OCI-M2 (cell line): ENCODE data around the gene KLRF2.

Source experiments
- DNase-seq: peaks from one replicate; lab custom pipeline; 2025; ENCODE audit not compliant: unreplicated experiment; lab: John Stamatoyannopoulos, UW

KLRF2 gene

DNA sequence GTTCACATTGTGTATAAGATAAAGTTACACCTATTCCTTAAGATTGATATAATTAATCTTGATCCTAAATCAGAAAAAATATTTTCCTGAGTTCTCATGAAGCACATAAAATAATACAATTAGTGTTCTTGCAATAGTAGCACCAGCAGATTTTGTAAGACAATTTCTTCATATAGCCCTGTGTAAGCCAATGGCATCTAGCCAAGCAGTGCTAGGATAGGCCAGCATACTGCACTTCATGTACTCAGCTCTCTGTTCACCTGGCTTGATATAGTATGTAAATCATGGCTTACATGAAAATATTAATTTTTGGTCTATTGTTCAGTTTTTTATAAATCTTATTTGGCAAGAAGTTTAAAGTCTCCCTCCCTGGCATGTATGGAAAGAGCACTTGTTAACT lies 1.9 kb downstream of the KLRF2 start:
- DNase-seq, result no peak

DNA sequence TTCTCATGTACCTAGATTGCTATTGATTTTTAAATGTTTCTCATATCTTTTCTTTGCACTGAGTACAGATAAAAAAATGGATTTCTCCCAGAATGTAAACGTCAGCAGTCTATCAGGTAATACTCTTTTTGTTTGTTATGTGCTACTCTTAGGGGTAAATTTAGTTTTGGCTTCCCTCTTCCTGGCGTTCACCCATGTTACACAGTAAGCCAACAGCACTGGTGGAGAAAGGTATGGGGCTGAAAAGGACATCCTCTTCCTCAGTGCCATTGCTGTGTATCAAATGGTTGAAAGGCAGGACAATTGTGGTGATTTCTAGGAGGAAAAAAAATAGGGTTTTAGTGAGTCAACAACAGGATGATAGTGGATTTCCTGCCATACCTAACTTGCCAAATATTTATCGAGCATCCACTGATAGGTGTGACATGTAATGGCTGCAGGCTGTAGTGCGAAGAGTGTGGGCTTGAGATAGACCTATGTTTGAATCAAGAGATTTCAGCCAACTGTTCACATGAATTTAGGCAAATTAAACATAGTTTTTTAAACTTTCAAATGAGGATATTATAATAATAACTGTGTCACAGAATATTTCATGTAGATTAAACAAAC lies 7.5 kb downstream of the KLRF2 start:
- DNase-seq, result no peak

DNA sequence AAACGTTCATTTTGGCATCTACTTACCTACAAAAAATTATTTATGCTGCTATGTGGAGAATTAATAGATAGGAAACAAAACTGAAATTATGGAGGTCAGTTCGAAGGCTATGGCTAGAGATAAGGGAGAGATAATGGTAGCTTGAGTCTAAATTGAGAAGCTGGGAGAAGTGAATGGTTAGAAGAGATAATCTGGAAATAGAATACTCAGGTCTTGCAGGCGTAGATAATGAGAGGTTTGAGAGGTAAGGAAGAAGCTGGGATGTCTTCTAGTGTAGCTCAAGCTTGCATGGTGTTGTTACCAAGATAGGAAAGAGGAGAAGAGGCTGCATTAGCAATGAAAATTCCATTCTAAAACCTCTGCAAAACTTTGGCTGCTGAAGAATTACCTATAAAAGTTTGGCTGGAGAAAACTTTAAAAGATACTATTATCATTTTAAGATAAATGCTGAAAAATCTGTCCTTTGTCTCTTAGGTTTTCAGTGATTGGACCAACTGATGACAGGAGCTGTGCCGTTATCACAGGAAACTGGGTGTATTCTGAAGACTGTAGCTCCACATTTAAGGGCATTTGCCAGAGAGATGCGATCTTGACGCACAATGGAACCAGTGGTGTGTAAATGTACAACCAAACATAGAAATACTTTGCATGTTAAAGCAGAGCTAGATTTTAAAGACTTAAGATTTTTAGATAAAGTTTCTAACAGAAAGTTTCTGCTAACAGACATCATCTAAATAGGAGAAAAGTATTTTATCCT lies 14.1 kb downstream of the KLRF2 start:
- no peak for DNase-seq

DNA sequence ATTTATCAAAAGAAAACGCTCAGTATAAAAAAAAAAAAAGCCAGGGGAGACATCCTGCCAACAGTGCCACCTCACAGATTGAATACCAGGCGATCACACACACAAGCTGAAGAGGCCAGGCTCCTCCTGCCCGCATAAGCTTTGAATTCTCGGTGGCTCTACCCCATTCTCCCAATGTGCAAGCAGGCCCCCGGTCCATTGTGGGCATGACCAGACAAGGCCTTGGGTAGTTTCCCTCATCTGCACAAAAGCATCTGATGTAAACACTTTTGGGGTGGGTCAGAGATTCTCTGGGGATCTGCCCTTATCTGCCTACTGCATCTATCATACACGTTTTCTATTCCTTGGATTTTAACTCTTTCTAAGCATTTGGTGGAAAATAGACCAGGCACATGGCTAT lies 16.2 kb downstream of the KLRF2 start:
- no peak for DNase-seq

DNA sequence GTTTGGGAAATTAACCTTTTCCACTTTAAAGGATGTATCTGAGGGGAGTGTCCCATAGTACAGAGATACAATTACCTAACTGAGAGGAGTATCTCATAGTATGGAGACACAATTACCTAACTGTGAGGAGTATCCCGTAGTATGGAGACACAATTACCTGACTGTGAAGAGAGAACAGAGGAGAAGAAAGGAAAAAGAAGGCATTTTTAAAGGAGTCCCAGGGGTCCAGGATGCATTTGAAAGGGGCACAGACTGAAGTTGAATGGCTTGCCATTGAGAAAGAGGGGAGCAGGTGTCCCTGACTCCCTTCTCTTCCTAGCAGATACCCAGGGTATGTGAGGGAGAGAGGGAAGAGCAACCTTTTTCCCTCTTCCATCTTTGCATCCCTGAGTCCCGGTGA lies 17.9 kb downstream of the KLRF2 start:
- no peak for DNase-seq

DNA sequence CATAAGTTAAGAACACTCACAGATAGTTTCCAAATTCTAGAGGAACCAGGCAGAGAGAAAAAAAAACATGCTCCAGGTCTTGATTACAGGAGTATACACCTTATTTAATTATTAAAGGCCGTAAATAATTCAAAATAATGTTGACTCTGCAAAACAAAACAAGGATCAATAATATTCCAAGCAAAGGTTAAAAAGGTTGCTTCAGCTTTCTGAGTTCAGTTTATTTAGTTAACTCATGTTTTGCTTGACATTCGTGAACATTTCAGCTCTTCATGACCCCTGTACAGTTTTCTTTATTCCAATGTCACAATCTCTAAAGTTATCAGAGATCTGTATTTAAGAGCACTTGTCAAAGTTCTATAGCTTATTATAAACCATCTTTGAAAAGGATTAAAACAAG lies 19.6 kb downstream of the KLRF2 start:
- no peak for DNase-seq

DNA sequence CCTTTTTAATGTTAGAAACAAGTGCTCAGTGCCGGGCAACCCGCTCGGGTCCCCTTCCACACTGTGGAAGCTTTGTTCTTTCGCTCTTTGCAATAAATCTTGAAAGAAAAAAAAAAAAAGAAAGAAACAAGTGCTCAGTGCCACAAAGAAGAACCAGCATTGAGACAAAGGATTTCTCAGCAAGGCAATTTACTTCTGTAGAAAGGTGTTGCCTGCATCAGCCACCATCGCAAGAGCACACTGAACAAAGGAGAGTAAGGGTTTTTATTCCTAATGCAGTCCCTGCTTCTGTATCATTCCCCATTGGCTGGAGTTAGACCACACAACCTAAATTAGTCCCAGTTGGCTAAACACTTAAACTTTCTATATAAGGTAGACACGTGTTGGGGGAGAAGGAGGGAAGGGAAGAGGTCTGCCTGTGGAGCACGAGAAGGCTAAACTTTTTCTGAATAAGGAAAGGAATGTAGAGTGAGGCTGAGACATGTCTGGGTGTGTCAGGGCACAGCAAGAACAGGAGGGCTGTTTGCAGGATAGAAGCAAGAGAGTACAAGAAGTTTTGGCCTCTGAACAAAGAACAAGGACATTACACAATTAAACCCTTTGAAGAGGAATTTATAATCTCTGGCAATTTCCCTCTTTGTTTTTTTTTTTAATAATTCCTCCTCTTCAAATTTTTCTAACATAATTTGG lies 21.4 kb downstream of the KLRF2 start:
- DNase-seq, result no peak

DNA sequence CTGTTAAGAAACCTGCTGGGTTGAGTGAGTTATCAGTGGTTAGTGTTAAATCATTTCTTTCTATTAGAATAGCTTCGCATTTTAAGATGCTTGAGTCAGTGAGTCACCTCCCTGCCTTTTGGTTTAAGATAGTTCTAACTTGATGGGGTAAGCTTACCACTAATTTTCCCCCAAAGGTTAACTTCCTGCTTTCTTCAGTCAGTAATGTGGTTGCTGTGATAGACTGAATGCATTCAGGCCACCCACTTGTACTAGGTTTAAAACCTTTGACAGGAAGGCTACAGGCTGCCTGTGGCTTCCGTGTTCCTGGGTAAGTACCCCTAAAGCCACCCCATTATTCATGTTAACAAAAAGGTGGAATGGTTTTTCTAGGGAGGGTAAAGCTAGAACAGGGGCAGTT lies 25.6 kb downstream of the KLRF2 start:
- no peak for DNase-seq

DNA sequence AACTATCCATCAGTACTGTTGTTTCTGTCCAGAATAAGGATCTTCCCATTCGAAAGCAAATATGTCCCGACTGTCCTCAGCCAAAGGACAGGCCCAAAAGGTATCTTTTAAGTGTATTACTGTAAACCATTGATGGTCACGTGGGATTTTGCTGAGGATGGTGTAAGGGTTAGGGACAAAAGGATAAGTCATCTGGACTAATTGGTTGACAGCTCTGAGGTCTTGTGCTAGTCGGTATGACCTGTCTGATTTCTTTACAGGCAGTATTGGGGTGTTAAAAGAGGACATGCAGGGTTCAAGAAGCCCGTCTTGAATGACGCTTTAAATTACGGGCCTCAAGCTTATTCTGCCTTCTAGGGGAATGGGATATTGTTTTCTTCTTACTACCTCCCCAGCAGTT lies 26.5 kb downstream of the KLRF2 start:
- no peak for DNase-seq

DNA sequence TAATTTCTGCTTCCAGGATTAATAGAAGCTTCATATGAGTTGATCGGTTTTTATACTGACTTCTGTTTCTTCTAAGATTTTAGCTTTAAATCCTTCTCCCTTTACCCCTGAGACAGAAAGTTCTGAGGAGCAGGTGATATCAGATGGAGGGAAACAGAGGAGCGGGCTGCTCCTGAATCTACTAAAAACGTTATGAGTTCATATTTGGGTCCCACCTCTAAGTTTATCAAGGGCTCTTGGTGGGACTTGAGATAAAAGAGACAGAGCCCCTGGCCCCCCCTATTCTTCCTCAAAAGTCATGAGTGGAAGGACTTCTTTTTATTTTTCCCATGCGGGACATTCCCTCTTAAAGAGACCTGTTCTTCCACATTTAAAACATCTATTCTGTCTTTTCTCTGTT lies 27.1 kb downstream of the KLRF2 start:
- no peak for DNase-seq

DNA sequence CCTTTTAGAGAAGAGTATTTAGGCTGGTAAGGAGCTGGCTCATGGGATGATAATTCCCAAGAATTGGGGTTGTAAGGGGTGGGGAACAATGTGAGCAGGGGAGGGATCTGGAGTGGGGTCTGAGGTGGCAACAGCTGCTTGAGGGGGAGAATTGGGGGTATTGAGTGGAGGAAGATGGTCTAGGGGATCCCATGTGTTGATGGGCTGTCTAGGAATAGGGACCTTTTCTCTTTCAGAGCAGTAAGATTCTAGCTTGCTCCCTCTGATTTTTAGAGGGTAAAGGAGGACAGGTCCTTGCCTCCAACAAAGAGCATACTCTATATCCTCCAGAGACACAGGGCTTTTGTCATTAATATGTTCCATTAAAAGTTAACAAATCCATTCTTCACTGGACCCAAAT lies 28.4 kb downstream of the KLRF2 start:
- DNase-seq, result no peak

DNA sequence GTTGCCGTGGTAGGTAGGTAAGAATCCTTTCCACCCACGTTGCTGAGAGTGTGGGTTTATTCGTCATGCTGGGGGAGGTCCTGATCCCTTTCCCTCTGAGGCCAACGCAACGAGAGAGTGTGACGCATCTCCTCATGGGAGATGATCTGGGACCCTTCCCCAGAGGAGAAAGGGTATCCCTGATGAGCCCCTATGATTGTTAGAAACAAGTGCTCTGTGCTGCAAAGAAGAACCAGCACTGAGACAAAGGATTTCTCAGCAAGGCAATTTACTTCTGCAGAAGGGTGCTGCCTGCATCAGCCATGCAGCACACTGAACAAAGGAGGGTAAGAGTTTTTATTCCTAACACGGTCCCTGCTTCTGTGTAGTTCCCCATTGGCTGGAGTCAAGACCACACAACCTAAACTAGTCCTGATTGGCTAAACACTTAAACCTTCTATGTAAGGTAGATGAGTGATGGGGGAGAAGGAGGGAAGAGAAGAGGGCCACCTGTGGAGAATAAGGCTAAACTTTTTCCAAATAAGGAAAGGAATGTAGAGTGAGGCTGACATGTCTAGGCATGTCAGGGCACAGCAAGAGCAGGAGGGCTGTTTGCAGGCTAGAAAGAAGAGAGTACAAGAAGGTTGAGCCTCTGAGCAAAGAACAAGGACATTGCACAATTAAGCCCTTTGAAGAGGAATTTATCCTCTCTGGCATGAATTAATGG lies 29.6 kb downstream of the KLRF2 start:
- DNase-seq, result no peak

DNA sequence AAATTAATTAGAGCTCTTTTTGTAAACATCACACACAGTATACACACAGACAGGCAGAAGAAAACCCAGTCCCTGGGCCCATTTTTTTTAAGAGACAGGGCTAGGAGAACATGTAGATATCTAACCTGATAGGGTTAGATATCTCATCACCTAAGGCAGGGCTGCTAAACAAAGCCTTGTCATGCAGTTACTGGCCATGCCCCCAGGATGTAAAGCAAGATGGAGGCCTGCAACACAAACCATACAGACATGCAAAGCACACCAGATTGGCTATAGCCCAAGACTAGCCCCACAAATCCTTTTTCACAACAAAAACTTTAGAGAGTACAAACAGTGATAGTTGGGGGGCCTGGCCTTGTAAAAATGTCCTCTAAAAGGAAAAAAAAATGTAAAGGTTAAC lies 30.4 kb downstream of the KLRF2 start:
- DNase-seq, result no peak

DNA sequence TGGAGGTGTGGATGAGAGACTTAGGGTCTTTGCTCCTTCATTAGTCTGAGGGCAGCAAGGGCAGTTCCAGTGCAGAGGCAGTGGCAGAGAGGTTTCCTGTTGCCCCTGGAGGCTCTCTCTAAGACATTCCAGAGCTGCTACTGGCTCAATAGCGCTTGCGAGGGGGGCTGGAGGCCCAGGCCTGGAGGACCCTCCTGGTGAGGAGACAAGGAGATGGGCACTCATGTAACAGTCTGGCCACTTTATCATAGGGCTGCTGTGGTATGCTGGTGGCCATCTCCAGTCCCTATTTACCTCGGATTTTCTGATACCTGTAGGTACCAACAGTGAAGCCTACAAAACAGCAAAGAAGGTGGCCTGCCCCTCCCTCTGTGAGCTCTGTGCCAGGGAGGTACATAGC lies 38.2 kb downstream of the KLRF2 start:
- DNase-seq, result no peak

DNA sequence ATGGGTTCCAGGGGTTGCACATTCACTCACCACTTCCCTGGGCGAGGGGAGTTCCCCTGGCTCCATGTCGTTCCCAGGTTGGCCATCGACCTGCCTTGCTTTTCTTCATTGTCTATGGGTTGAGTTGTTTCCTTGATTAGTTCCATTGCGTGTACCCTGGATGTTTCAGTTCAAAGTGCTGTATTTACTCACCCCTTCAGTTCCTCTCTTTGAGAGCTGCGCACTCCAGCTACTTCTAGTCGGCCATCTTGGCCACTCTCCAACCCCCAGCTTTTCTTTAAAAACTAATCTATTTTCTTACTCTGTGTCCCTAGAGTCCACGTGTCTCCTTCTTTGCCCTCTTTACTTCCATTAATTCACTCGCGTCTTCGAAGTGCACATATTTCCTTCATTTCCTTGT lies 39.2 kb downstream of the KLRF2 start:
- DNase-seq, result no peak

DNA sequence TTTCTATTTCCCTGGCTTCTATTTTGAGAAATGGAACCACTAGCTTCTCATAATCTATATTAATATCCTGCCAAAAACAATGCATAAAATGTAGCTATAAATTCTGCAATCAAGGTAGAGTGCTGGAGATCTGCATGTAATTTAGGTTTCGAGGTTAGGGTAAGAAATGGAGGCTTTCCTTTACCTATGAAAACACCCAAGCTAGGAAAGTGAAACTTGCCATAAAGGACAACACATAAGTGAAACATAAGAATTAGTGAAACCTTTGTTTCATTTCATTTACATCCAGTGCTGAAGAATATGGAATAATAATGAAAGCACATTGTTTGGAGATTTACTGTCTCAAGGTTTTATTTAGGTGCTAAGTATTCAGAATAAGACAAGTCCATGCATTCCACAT lies 41.1 kb downstream of the KLRF2 start:
- no peak for DNase-seq

DNA sequence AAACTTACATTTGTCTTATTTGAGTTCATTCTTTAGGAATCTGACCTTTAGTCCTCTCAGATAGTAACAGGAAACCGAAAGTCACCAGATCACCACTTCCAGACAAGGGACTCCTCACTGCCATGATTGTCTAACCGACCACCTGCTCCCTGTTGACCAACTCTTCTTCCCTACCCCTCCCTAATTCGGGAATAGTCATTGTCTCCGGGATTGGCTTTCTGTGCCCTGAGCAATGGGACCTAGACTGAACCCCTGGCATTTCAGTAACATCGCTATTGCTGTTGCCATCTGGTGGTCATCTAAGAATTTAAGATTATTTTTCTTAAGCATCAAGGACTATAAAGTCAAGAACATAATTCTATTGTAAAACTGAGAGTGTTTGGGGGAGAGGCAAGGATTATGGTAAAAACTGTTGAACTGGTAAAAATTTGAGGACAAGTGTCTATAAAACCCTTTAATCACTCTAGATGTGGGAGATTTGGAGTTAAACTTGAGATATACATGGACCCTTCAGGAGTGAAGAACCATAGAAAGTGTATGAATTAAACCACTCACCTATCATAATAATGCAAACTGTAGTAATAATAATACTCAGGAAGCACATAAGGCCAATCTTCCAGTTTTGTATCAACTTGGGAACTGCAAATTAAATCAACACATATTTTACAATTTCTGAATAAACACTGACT lies 44.6 kb downstream of the KLRF2 start:
- DNase-seq, result no peak

DNA sequence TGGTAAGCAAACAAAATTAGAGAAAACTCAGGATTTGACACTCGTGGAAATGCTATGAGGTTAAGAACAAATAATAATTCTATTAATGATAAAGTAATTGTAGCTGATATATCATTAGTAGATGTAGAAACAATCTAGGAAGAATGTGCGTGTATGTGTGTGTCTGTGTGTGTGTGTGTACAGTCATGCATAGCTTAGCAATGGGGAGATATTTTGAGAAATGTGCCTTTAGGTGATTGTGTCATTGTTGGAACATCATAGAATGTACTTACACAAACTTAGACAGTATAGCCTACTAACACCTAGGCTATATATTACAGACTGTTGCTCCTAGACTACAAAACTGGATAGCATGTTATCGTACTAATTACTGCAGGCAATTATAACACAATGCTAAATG lies 45.6 kb downstream of the KLRF2 start:
- DNase-seq, result no peak

DNA sequence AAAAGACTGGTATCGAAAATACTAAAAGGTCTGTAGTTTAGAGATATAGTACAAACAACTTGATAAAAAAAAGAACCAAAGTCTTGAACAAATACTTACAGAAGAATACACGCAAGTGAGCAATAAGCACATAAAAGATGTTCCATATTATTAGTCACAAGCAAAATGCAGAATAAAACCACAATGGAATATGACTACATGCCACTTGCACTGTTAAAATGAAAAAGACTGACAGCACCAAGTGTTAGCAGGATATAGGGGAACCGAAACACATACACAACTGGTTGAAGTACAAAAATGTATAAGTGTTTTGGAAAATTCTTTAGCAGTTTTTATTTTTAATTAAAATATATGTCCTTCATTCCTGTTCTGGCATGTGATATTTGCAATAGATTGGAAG lies 47.3 kb downstream of the KLRF2 start:
- no peak for DNase-seq

DNA sequence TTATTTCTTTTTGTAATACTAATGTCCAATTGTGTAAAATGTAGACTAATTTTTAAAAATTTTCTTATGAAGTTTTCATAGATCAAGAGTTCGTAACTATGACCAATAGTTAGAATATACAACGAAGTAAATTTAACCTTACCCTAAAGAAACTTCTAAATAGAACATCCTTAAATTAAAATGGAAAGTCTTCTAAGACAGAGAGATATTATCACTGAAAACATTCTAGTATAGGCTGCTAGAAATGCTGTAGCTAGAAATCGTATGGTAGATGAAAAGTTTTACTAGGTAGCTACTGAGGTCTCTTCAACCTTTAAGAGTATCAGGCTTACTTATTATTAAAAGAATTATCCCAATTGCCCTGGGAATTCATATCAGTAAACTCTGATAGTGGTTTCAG lies 50.0 kb downstream of the KLRF2 start:
- DNase-seq, result no peak

DNA sequence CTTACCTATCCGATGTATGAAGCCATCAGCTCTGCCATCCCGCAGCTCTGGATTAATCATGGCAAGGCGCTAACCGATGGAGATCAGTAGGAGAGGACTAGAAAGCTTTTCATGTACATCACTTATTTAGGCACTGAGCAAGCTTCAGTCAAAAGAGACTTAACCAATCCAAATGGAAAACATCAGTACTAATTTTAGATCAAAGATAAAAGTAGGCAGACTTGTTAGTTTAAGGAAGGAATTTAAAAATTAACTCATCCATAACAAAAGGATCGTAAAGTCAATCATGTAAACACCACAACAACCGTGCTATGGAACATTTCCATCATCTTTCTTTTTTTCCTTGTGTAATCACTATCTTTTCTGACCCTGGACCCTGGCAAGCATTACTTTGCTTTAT lies 51.0 kb downstream of the KLRF2 start, which contains the start of gene CLEC2A:
Gene CLEC2A, minus strand, starts transcription at position 101 of the 400 bp plus-strand sequence. Its CDS starts 41 bp downstream, at position 60.
- no peak for DNase-seq
